GM12891 (cell line): Measurements from ENCODE around the gene KRTAP4-5.

Experiments
- PAX5 ChIP-seq: IDR thresholded peaks from 2 replicates; pipeline ENCODE4 v1.6.1; 2011; ENCODE audit warnings: low read length, moderate library complexity, mild to moderate bottlenecking; ENCODE audit not compliant: insufficient read depth, severe bottlenecking
- POLR2A ChIP-seq: IDR thresholded peaks from 2 replicates; pipeline ENCODE4 v1.6.1; 2011; ENCODE audit warnings: low read depth, low read length, control low read depth
- POLR2AphosphoS5 ChIP-seq: IDR thresholded peaks from 2 replicates; pipeline ENCODE4 v1.6.1; 2011; ENCODE audit warnings: low read depth, low read length, control low read depth
- POU2F2 ChIP-seq: IDR thresholded peaks from 2 replicates; pipeline ENCODE4 v1.6.1; 2011; ENCODE audit warnings: low read depth, mild to moderate bottlenecking, control low read depth, low read length, moderate library complexity
- SPI1 ChIP-seq: IDR thresholded peaks from 2 replicates; pipeline ENCODE4 v1.6.1; 2011; ENCODE audit warnings: low read depth, low read length, control low read depth
- TAF1 ChIP-seq: IDR thresholded peaks from 2 replicates; pipeline ENCODE4 v1.6.1; 2011; ENCODE audit warnings: low read depth, low read length, control low read depth

DNA sequence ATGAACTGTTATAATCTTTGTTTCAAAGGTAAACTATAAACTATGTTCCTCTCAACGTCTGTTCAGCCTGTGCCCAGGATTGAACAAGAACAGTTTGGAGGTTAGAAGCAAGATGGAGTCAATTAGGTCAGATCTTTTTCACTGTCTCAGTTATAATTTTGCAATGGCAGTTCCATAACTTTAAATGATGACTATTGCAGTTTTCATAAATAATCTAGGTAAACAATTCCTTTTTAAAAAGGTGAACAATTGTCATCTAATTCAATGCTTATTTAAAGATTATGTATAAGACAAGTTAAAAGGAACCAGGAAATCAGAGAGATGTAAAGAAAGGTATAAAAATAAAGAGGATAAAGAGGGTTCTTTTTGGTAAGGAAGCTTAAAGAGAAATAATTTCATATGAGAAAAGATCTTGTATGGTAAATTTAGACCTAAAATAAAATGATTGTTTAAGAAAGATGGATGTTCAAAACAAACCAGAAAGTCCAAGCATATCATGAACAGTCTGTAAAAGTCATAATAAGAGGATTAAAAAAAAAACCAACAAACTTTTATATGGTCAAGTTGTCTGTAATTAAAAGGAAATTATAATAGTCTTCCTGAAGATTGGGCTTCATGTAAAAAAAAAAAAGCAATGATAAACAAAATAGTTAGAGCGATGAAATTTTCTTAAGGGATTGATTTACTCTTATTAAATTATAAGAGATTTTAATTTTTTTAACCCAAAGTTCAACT lies 38.3 kb downstream of the KRTAP4-5 start:
- TF ChIP-seq POLR2A: no peak
- TF ChIP-seq PAX5: no peak
- TF ChIP-seq POLR2AphosphoS5: no peak
- TF ChIP-seq TAF1: no peak
- no peak for TF ChIP-seq SPI1
- TF ChIP-seq POU2F2: no peak
